Measurements from ENCODE around the gene BRAP. TPM values are rescaled to one million over a fixed set of nuclear protein-coding genes. Genes with fewer than 3 reads are reported as not detected.
"Not testable (repeated sequence)": the region's sequence is repeated elsewhere in the genome, so short reads cannot be mapped to it uniquely, and the experiment has no call there.

BRAP gene
- total RNA-seq, 1 donor from 2014 or later = 20.9 TPM

DNA sequence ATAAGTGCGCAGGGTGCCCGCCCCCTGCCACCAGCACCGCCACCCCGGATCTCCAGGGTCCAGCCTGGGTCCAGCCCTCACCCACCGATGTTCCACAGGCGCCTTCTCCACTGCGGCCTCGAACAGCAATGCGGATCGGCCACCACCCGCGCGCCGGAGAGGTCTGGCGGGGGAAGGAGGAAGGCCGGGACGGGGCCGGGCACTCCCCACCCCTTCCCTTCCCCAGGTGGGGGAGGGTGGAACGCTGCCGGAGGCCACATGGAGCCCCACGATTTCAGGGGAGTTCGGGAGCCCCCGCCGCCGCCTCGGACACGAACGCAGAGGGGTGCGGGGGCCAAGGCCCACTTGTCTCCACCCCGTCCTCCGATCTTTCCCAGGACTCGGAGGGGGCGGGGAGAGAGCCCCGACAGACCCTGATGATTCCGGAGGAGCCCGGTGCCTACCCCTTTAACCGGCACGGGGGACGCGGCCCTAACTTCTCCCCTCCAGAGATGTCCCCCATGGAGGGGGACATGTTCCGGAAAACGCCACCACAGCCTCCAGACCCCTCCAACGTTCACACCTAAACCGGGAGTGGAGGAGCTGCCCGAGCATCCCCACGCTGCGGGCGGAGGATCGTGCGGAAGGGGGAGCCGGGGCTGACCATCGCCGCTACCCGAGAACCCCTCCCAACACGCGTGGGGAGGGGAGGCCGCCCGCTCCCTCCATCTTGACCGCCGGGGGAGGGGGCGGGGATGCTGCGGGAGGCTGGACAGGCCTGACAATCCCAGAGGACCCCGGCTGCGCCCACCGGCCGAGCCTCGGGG lies 87.7 kb downstream of the BRAP start:
- Mint-ChIP-seq H3K4me1 (ENCODE audit: unreplicated experiment) (peaks cover 27% of the 10 kb centered on the region), H3K4me3 (peak overlapping the region; percentile 100), H3K9me3 (no peaks in the 10 kb centered on the region), H3K36me3 (peaks cover 4% of the 10 kb centered on the region), H3K27me3 (peaks cover 4% of the 10 kb centered on the region), H3K27ac (peak overlapping the region; percentile 99)
- peak; percentile 76 for DNase-seq (ENCODE audit: extremely low spot score, unreplicated experiment)
- TF ChIP-seq, protein P1, sequence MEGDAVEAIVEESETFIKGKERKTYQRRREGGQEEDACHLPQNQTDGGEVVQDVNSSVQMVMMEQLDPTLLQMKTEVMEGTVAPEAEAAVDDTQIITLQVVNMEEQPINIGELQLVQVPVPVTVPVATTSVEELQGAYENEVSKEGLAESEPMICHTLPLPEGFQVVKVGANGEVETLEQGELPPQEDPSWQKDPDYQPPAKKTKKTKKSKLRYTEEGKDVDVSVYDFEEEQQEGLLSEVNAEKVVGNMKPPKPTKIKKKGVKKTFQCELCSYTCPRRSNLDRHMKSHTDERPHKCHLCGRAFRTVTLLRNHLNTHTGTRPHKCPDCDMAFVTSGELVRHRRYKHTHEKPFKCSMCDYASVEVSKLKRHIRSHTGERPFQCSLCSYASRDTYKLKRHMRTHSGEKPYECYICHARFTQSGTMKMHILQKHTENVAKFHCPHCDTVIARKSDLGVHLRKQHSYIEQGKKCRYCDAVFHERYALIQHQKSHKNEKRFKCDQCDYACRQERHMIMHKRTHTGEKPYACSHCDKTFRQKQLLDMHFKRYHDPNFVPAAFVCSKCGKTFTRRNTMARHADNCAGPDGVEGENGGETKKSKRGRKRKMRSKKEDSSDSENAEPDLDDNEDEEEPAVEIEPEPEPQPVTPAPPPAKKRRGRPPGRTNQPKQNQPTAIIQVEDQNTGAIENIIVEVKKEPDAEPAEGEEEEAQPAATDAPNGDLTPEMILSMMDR (conservative IDR thresholded peaks at IDR 0.05) = no peak

DNA sequence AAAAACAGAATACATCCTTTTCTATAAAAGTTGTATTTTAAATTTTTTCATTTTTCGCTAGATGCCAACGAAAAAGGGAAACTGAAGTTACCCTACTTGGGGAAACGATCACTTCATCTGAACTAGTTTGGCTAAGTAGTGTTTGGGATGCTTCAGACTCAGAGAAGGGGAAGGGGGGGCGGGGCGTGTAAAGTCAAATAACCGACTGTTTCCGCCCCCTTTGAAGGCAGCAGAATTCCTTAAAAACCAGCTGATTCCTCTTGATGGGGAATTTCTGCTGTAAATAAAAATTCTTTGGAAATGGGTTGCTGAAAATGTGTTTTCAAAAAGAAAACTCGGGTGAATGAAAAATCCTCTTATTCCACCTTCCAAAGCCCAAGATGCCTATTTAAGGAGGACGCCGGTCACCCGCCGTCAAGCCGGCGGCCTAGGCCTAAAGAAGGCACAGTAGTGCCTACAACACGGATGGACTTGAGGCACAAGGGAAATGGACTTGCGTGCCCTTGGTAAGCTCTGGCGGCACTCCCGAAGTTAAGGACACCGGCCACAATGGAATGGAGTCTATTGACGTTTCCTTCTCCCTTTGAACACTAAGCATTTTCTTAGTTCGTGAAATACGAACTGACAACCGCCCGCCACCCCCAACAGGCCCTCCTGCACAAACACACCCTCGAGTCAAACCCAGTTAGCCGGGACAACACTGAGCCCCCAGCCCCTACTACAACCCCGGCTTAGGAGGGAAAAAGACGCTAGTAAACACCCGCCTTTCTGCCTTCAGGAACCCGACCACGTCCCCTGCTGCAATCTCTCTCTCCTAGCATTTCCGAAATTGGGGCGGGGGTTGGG lies 88.5 kb downstream of the BRAP start:
- peaks cover 27% of the 10 kb centered on the region for H3K4me1 Mint-ChIP-seq (ENCODE audit: unreplicated experiment)
- TF ChIP-seq, protein P1 (conservative IDR thresholded peaks at IDR 0.05) = no peak
- H3K27me3 Mint-ChIP-seq = peaks cover 4% of the 10 kb centered on the region
- peak overlapping the region; percentile 100 for H3K4me3 Mint-ChIP-seq
- no peak for DNase-seq (ENCODE audit: extremely low spot score, unreplicated experiment)
- H3K9me3 Mint-ChIP-seq = no peaks in the 10 kb centered on the region
- H3K27ac Mint-ChIP-seq = peak overlapping the region; percentile 99
- peaks cover 4% of the 10 kb centered on the region for H3K36me3 Mint-ChIP-seq

- Mint-ChIP-seq H3K4me1 (ENCODE audit: unreplicated experiment) (peaks cover 27% of the 10 kb centered on the region), H3K27ac (peak overlapping the region; percentile 20), H3K4me3 (peak overlapping the region; percentile 100)
- H3K36me3 Mint-ChIP-seq; DNase-seq (ENCODE audit: extremely low spot score, unreplicated experiment); H3K9me3 Mint-ChIP-seq; H3K27me3 Mint-ChIP-seq: not testable (repeated sequence)
Observed at GRCh38 chr12:111595341-111595835, 90.4 kb downstream of the BRAP start.

Other genes starting within 250 kb of the BRAP start
- 63.4 and 80.9 TPM in 2 replicates for gene ATXN2, start 86.6 kb downstream of the BRAP start, total RNA-seq (ENCODE audit: low replicate concordance)
- gene ACAD10, start 97 bp upstream of the BRAP start, total RNA-seq (ENCODE audit: low replicate concordance) = 46.6 and 49.9 TPM in 2 replicates
- gene ALDH2, start 81.0 kb upstream of the BRAP start, total RNA-seq (ENCODE audit: low replicate concordance) = 29.0 and 59.5 TPM in 2 replicates
- 54.1 and 61.4 TPM in 2 replicates for gene MAPKAPK5, start 156.3 kb upstream of the BRAP start, total RNA-seq (ENCODE audit: low replicate concordance)

Data from type B pancreatic cell (in vitro differentiated cells).